IPS DF 6.9 (cell line): ENCODE data around the gene MDN1.

Experiments
- DNase-seq: peaks from one replicate; pipeline ENCODE4 v3.0.0-alpha.2; 2013; ENCODE audit warnings: low read depth, low spot score
- H3K27ac ChIP-seq: one replicate; pipeline ENCODE4 v1.5.1; 2013; ENCODE audit warnings: low read length, control low read depth
- H3K27me3 ChIP-seq: 2 replicates; pipeline ENCODE4 v1.6.1; 2013; ENCODE audit warnings: mild to moderate bottlenecking, low read length; ENCODE audit not compliant: control insufficient read depth, insufficient read depth
- H3K36me3 ChIP-seq: 2 replicates; pipeline ENCODE4 v1.6.1; 2013; ENCODE audit warnings: low read length; ENCODE audit not compliant: control insufficient read depth, insufficient read depth
- H3K4me1 ChIP-seq: 2 replicates; pipeline ENCODE4 v1.6.1; 2013; ENCODE audit warnings: low read length; ENCODE audit not compliant: control insufficient read depth, insufficient read depth
- H3K4me3 ChIP-seq: 2 replicates; pipeline ENCODE4 v1.5.1; 2013; ENCODE audit warnings: mild to moderate bottlenecking, low read length
- H3K9me3 ChIP-seq: 2 replicates; pipeline ENCODE4 v1.6.1; 2013; ENCODE audit warnings: low read length, inconsistent platforms; ENCODE audit not compliant: control insufficient read depth, insufficient read depth
- WGBS: extraction: QIAGEN DNeasy Blood & Tissue Kit; methylation state at CpG from one replicate; pipeline ENCODE4 v1.1.7; 2013; ENCODE audit warnings: mixed read lengths, missing lambda C conversion rate; ENCODE audit not compliant: insufficient read length, insufficient coverage; 5-methylcytosine and 5-hydroxymethylcytosine counted together

Gene MDN1

DNA sequence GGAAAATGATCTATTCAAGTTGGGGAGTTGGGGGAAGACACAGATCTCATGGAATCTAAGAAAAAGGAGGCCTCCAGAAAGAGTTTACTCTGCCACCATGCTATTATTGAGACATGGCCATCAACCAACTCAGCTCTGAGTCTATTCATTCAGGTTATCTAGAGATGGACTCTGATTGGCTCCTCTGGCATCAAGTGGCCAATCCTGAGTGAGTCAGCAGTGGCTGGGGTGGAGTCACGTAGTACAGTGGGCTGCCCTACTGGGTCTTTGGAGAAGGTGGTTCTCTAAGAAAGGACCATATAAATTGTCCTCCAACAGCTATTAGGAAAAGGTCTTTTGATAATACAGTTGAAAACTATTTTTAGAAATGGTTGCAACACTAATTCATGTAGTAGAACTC lies 223.1 kb downstream of the MDN1 start:
- no peak overlapping the region for H3K27ac ChIP-seq
- H3K36me3 ChIP-seq, result no peaks in the 10 kb centered on the region
- no peak overlapping the region for H3K4me3 ChIP-seq
- no peaks in the 10 kb centered on the region for H3K9me3 ChIP-seq
- DNase-seq, result no peak
- H3K4me1 ChIP-seq, result no peaks in the 10 kb centered on the region
- no peaks in the 10 kb centered on the region for H3K27me3 ChIP-seq
- no CpG with 5 or more reads among the region's 1 CpG for WGBS

DNA sequence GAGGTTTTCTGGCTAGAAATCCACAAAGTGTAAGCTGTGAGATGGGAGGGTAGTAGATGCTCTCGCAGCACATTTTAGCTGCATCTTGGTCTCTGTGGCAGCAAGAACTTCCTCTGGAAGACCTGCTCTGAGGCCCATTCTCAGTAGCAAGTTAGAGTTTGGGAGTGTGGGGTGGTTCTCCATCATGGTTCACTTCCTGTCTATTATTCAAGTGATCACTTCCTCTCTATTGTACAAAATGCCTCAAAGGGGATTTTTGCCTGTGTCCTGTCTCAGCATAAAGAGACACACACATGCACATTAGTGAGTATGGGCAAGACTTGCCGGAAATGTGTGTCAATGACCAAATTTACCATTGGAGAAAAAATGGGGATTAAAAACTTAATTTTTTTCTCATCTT lies 223.5 kb downstream of the MDN1 start:
- no peak for DNase-seq
- H3K27me3 ChIP-seq, result no peaks in the 10 kb centered on the region
- no peak overlapping the region for H3K4me3 ChIP-seq
- no CpG with 5 or more reads among the region's 2 CpGs for WGBS
- H3K27ac ChIP-seq, result no peak overlapping the region
- H3K9me3 ChIP-seq, result no peaks in the 10 kb centered on the region
- H3K4me1 ChIP-seq, result no peaks in the 10 kb centered on the region
- H3K36me3 ChIP-seq, result no peaks in the 10 kb centered on the region
